Stimulated activated CD4-positive, alpha-beta T cell treated with anti-CD3 and anti-CD28 coated beads, Interleukin-1b, Interleukin-23, amount 100 ng/mL, for 4 hours (primary cell): Measurements from ENCODE around the gene SH3RF1.

Experiments used
- DNase-seq, 2 donors: peaks; one replicate each; pipeline ENCODE4 v3.0.0-alpha.2; 2020; ENCODE audit warnings: low read depth in 2 of 2

Gene SH3RF1

GRCh38 chr4:169163495-169163894 is 107.3 kb downstream of the SH3RF1 start:
- no peak for DNase-seq

GRCh38 chr4:169160825-169161224 is 109.9 kb downstream of the SH3RF1 start:
- no peak for DNase-seq

- no peak for DNase-seq
These were observed 111.1 kb downstream of the SH3RF1 start for GRCh38 chr4:169159624-169160171.

- DNase-seq, result no peak
These were observed 111.9 kb downstream of the SH3RF1 start for GRCh38 chr4:169158861-169159260.

GRCh38 chr4:169158046-169158445 is 112.7 kb downstream of the SH3RF1 start:
- DNase-seq, result no peak

- DNase-seq, result no peak
These were observed 114.4 kb downstream of the SH3RF1 start for GRCh38 chr4:169156392-169156791.

- no peak for DNase-seq
These were observed 116.6 kb downstream of the SH3RF1 start for GRCh38 chr4:169154121-169154520.

- no peak for DNase-seq
These were observed 117.2 kb downstream of the SH3RF1 start for GRCh38 chr4:169153481-169154087.

- no peak for DNase-seq
These were observed 117.9 kb downstream of the SH3RF1 start for GRCh38 chr4:169152899-169153298.

GRCh38 chr4:169152098-169152497 is 118.7 kb downstream of the SH3RF1 start:
- DNase-seq, result no peak

GRCh38 chr4:169151671-169152070 is 119.1 kb downstream of the SH3RF1 start:
- DNase-seq, result no peak

GRCh38 chr4:169150806-169151205 is 120.0 kb downstream of the SH3RF1 start:
- no peak for DNase-seq

- DNase-seq, result no peak
These were observed 121.9 kb downstream of the SH3RF1 start for GRCh38 chr4:169148885-169149284.

- no peak for DNase-seq
These were observed 123.6 kb downstream of the SH3RF1 start for GRCh38 chr4:169147191-169147590.

- DNase-seq, result no peak
These were observed 126.6 kb downstream of the SH3RF1 start for GRCh38 chr4:169144061-169144600.

GRCh38 chr4:169143335-169143734 is 127.4 kb downstream of the SH3RF1 start:
- DNase-seq, result no peak

- no peak for DNase-seq
These were observed 127.8 kb downstream of the SH3RF1 start for GRCh38 chr4:169142906-169143305.

- no peak for DNase-seq
These were observed 128.4 kb downstream of the SH3RF1 start for GRCh38 chr4:169142391-169142790.

- DNase-seq, result no peak
These were observed 131.7 kb downstream of the SH3RF1 start for GRCh38 chr4:169139021-169139420.

GRCh38 chr4:169137558-169137920 is 133.2 kb downstream of the SH3RF1 start:
- no peak for DNase-seq

- DNase-seq, result no peak
These were observed 133.8 kb downstream of the SH3RF1 start for GRCh38 chr4:169136796-169137557.

GRCh38 chr4:169136330-169136729 is 134.4 kb downstream of the SH3RF1 start:
- no peak for DNase-seq

GRCh38 chr4:169135776-169136175 is 135.0 kb downstream of the SH3RF1 start:
- DNase-seq, result no peak
